RPMI7951 (cell line): ENCODE results near the gene TANC2. TPM values are rescaled to one million over a fixed set of nuclear protein-coding genes. Genes with fewer than 3 reads are reported as not detected.
"Not testable (repeated sequence)": the region's sequence is repeated elsewhere in the genome, so short reads cannot be mapped to it uniquely, and the experiment has no call there.

Source experiments
- DNase-seq: peaks from one replicate; pipeline ENCODE4 v3.0.0-alpha.2; 2012; ENCODE audit warnings: low read depth
- total RNA-seq: library from RNA; depleted of rRNA; stranded (reverse); fragments of >200 nt; shearing (Covaris generic); gene quantifications from 2 replicates; pipeline ENCODE4 v1.2.3, GENCODE V29; 2014

The TANC2 gene
- total RNA-seq, 1 experiment from 2014 or later, result 6.0 TPM

- no peak for DNase-seq
Observed at GRCh38 chr17:62964506-62964905, 1.5 kb upstream of the TANC2 start.

GRCh38 chr17:62965174-62965685 is 805 bp upstream of the TANC2 start:
- no peak for DNase-seq

DNA sequence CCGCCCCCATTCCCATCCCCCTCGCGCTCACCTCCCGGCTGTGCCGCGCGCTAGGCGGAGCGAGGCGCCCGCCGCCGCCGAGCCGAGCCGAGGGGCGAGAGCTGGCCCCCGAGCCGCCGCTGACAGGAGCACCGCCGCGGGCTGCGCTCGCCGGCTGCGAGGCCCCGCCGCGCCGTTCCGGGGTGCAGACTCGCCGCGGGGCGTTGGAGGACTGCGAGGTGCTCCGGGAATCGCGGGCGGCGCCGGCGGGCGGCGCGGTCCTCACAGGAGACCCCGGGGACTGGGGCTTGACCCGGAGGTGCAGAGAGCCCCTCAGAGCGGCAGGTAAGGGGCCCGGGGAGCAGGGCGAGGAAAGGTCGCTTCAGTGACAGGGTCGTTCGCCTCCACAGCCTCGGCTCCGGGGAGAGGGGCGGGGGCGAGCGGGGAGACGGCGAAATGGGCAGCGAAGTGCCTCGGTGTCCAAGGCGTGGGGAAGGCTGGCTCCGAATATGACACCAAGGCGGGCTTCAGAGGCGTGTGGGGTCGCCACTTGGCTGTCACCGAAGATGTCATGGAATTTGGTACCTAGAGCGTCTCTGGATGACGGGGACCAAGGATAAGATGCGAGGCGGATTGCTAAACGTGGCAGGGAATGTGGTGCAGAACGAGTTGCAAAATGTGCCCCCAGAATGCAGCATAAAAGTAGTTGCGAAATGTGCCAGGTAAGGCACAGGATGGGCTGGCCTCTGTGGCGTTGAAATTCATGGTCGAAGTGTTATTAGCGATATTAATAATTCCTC is 580 bp downstream of the TANC2 start:
- peak; percentile 22 for DNase-seq

DNA sequence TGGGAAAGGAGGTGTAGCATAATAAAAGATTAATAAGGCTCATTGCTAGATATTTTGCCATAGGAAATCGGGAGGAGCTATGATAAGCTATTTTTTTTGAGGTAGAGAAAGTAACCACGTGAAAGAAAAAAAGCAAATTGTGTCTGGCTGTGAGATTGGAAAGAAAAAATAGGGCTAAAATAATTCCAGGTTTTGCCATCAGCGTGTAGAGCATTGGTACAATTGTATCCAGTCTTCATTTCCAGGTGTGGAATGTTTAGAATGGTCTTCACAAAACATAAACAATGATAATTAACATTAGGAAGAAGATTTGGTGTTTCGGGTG is 1.1 kb downstream of the TANC2 start:
- DNase-seq, result no peak

- peak; percentile 83 for DNase-seq
Observed at GRCh38 chr17:62968445-62968923, 2.4 kb downstream of the TANC2 start.

DNA sequence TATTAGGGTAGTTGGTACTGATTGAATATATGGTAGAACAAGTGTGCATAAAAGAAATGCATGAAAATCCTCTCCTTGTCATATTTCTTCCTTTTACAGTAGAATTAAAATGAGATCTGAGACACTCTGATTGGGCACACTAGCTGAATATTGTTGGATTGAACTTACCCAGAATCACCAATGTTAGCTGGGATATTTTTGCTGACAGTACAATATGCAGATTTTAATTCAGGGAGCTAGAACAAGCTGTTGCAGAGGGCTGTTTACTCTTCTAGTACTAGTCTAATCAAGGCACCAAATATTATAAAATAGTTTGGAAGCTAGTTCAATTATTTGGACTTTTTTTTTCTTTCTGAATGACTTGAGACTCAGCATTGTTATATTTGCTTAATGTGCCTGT is 4.6 kb downstream of the TANC2 start:
- no peak for DNase-seq

DNA sequence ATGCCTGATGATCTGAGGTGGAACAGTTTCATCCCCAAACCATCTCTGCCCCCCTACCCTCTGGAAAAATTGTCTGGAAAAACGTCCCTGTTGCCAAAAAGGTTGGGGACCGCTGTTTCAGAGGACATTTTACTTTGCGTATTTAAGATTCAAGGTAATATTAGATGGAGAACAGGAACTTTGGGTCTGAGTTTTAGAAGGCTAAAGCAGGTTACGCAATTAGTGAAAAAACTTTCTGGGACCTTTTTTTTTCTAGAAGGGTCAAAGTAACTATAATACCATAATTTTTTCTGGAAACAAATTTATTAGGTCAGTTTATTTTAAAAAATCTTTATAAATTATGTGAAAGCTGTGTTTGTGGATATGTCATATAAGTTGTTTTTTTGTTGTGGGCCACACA is 5.8 kb downstream of the TANC2 start:
- DNase-seq, result no peak

GRCh38 chr17:62974788-62975187 is 8.8 kb downstream of the TANC2 start:
- no peak for DNase-seq

DNA sequence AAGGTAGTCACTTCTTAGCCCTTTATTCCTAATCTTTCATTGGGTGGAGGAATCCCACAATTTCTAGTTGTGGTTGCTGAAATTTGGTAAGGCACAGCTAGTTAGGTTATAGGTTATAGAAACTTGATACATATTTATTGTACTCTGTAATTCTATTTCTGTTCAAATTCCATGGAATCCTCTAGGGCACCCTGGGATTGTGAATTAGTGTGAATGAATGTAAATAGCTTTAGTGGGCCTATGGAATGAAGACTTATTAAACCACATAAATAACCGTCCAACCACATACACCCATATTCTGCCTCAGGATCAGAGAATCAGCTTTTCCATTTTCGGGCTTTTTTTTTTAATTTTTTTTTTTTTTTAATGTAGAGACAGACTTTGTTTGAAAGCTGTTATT is 9.2 kb downstream of the TANC2 start:
- DNase-seq, result no peak

GRCh38 chr17:62976643-62977231 is 10.7 kb downstream of the TANC2 start:
- not testable (repeated sequence) for DNase-seq

- no peak for DNase-seq
Observed at GRCh38 chr17:62980842-62981241, 14.8 kb downstream of the TANC2 start.

DNA sequence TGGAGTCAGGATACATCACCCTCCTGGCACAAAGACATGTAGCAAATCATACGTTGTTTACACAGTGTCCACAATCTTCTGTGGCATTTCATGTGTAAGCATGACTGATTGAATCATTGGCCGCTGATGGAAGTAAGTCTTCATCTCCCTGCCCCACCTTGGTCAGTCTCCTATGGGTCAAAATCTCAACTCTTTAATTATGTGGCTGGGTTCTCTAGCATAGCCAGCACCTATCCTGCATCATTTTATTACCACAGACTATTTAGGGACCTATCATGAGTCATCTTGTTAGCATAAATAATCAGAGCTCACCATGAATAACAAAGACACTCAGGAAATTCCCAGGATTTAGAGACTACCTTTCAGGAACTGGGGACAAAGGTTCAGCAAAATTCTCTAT is 15.9 kb downstream of the TANC2 start:
- peak; percentile 29 for DNase-seq

GRCh38 chr17:62984801-62985200 is 18.8 kb downstream of the TANC2 start:
- no peak for DNase-seq

GRCh38 chr17:62986549-62986948 is 20.5 kb downstream of the TANC2 start:
- DNase-seq, result no peak

GRCh38 chr17:62987136-62987535 is 21.1 kb downstream of the TANC2 start:
- no peak for DNase-seq

- DNase-seq, result no peak
Observed at GRCh38 chr17:62989501-62989900, 23.5 kb downstream of the TANC2 start.

DNA sequence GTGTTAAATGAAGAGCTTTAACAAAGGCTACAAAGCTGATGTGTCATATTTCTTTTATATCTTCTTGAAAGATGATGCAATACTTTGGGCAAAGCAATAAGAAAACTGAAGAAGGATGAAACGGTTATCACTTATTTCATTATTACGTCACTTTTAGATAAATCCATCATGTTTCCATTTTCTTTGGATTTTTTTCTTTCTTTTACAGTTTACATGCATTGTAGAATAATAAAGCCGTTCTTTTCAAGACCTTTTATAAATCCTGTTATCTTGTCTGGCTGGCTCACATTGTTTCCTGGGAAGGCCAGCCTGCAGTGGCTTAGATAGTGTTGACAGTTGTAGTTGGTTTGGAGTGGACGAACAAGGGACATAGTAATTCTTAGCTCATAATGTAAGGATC is 28.9 kb downstream of the TANC2 start:
- no peak for DNase-seq

DNA sequence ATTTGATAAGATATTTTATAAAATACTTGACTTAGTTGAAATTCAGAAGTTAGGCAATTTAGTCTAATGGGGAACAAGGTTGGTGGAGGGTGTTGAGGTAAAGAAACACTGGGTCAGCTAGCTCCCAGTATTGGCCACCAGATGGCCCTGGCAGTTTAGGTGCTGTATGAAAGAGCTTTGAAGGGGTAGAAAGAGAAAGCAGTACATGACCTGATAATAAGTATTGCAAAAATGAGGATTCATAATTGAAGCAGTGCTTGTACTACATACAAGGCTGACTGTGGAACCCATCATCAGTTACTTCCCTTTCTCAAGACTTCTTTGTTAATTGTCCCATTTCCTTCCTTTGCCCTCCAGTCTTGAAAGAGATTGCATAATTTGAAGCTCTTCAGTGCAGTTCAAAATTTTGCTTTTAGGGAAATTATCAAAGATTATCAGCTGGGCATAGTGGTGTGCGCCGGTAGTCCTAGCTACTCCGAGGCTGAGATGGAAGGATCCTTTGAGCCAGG is 29.4 kb downstream of the TANC2 start:
- DNase-seq, result peak; percentile 47

DNA sequence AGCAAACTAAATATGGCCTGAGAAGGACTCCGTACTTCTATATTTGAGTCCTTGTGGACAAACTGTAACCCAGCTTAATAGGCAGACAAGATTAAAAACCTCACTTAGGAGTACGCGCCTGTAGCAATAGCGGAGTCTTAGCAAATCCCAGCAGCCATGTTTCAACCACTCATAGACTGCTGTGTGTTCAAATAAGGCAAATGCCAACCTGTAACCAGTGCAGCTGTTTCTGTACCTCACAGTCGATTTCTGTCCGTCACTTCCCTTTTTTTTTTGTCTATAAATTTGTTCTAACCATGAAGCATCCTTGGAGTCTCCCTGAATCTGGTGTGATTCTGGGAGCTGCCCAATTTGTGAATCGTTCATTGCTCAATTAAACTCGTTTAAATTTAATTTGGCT is 30.2 kb downstream of the TANC2 start:
- DNase-seq, result no peak

- no peak for DNase-seq
Observed at GRCh38 chr17:62998166-62998565, 32.1 kb downstream of the TANC2 start.

DNA sequence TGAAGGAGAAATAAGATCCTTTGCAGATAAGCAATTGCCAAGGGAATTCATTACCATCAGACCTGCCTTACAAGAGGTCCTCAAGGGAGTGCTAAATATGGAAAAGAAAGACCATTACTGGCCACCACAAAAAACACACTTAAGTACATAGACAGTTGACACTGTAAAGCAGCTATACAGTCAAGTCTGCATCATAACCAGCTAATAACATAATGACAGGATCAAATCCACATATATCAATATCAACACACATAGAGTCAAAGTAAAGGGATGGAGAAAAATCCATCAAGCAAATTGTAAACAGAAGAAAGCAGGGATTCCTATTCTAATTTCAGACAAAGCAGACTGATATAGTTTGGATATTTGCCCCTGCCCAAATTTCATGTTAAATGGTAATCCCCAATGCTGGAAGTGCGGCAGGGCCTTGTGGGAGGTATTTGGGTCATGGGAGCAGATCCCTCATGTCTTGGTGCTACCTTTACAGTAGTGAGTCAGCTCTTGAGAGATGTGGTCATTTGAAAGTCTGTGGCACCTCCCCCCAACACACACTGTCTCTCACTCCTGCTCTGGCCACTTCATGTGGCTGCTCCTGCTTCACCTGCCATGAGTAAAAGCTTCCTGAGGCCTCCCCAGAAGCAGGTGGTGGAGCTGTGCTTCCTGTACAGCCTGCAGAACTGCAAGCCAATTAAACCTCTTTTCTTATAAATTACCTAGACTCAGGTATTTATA is 32.8 kb downstream of the TANC2 start:
- DNase-seq, result no peak

DNA sequence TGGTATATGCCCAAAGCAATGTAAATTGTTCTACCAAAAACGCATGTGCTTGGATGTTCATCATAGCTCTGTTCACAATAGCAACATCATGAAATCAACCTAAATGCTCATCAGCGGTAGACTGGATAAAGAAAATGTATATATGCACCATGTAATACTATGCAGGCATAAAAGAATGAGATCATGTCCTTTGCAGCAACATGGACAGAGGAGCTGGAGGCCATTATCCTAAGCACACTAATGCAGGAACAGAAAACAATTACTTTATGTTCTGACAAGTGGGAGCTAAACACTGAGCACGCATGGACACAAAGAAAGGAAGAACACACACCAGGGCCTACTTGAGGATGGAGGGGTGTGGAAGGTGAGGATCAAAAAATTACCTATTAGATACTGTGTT is 33.7 kb downstream of the TANC2 start:
- DNase-seq, result no peak
